Neuronal stem cell (in vitro differentiated cells): ENCODE results near the gene CDK17.

ENCODE experiments used
- DNase-seq: peaks from one replicate; pipeline ENCODE4 v3.0.0-alpha.2; 2013; ENCODE audit warnings: low spot score
- H2AFZ ChIP-seq: one replicate; pipeline ENCODE4 v1.6.1; 2013; ENCODE audit warnings: mild to moderate bottlenecking, low read length, inconsistent platforms
- H2AK5ac ChIP-seq: 2 replicates; pipeline ENCODE4 v1.6.1; 2013; ENCODE audit warnings: low read depth, mild to moderate bottlenecking, inconsistent platforms, low read length, moderate library complexity, mixed read lengths
- H2BK120ac ChIP-seq: 2 replicates; pipeline ENCODE4 v1.6.1; 2013; ENCODE audit warnings: low read depth, mild to moderate bottlenecking, inconsistent platforms, low read length, moderate library complexity, mixed read lengths
- H2BK12ac ChIP-seq: one replicate; pipeline ENCODE4 v1.6.1; 2013; ENCODE audit warnings: low read length, inconsistent platforms
- H2BK15ac ChIP-seq: 2 replicates; pipeline ENCODE4 v1.6.1; 2013; ENCODE audit warnings: mild to moderate bottlenecking, low read length, inconsistent platforms, mixed read lengths
- H2BK5ac ChIP-seq: one replicate; pipeline ENCODE4 v1.6.1; 2013; ENCODE audit warnings: inconsistent platforms, mild to moderate bottlenecking, low read length, moderate library complexity
- H3K14ac ChIP-seq: one replicate; pipeline ENCODE4 v1.6.1; 2013; ENCODE audit warnings: low read length, inconsistent platforms
- H3K18ac ChIP-seq: 2 replicates; pipeline ENCODE4 v1.6.1; 2013; ENCODE audit warnings: low read length, inconsistent platforms
- H3K23ac ChIP-seq: 2 replicates; pipeline ENCODE4 v1.6.1; 2013; ENCODE audit warnings: low read depth, mild to moderate bottlenecking, mixed read lengths, low read length, inconsistent platforms; ENCODE audit not compliant: poor library complexity
- H3K27ac ChIP-seq: replicated peaks from 3 replicates; pipeline ENCODE4 v1.5.1; 2013; ENCODE audit warnings: low read length, inconsistent platforms
- H3K27me3 ChIP-seq, 3 experiments: 2 replicates each; pipeline ENCODE4 v1.6.1; 2013; ENCODE audit warnings: low read length in 3 of 3, mild to moderate bottlenecking in 2 of 3, inconsistent platforms in 1 of 3, low read depth in 1 of 3, mixed read lengths in 1 of 3, moderate library complexity in 1 of 3; ENCODE audit not compliant: control insufficient read depth in 3 of 3, insufficient read depth in 3 of 3
- H3K36me3 ChIP-seq, 2 donors: replicated peaks in 1 of 2; 2 replicates each; pipeline ENCODE4 v1.6.1; 2013; ENCODE audit warnings: low read length in 2 of 2; ENCODE audit not compliant: control insufficient read depth in 2 of 2, insufficient read depth in 2 of 2
- H3K4ac ChIP-seq: 2 replicates; pipeline ENCODE4 v1.6.1; 2013; ENCODE audit warnings: inconsistent platforms, mild to moderate bottlenecking, low read length, moderate library complexity
- H3K4me1 ChIP-seq, 2 donors: 1 replicate in 1 of 2; 2 replicates in 1 of 2; pipeline ENCODE4 v1.6.1; 2013; ENCODE audit warnings: low read length in 2 of 2, low read depth in 1 of 2; ENCODE audit not compliant: control insufficient read depth in 2 of 2, insufficient read depth in 1 of 2
- H3K4me2 ChIP-seq: one replicate; pipeline ENCODE4 v1.6.1; 2013; ENCODE audit warnings: mild to moderate bottlenecking, low read length, inconsistent platforms; ENCODE audit not compliant: insufficient read depth, poor library complexity, severe bottlenecking
- H3K4me3 ChIP-seq, 2 donors: 2 replicates each; pipeline ENCODE4 v1.5.1; 2013; ENCODE audit warnings: low read length in 2 of 2, mild to moderate bottlenecking in 2 of 2, inconsistent platforms in 1 of 2, moderate library complexity in 1 of 2
- H3K79me1 ChIP-seq: one replicate; pipeline ENCODE4 v1.6.1; 2013; ENCODE audit warnings: low read depth, mild to moderate bottlenecking, inconsistent platforms, low read length, moderate library complexity
- H3K9ac ChIP-seq: one replicate; pipeline ENCODE4 v1.6.1; 2013; ENCODE audit warnings: mild to moderate bottlenecking, low read depth, low read length, inconsistent platforms; ENCODE audit not compliant: poor library complexity
- H3K9me3 ChIP-seq, 2 donors: replicated peaks in 1 of 2; 2 replicates each; pipeline versions ENCODE3 to v1.6.1; 2013; ENCODE audit warnings: low read length in 2 of 2, mild to moderate bottlenecking in 2 of 2, inconsistent platforms in 1 of 2, low read depth in 1 of 2, mixed read lengths in 1 of 2, moderate library complexity in 1 of 2; ENCODE audit not compliant: control insufficient read depth in 2 of 2, insufficient read depth in 1 of 2
- H4K8ac ChIP-seq: one replicate; pipeline ENCODE4 v1.6.1; 2013; ENCODE audit warnings: low read depth, mild to moderate bottlenecking, inconsistent platforms, low read length, moderate library complexity
- H4K91ac ChIP-seq: one replicate; pipeline ENCODE4 v1.6.1; 2013; ENCODE audit warnings: low read length, low read depth, mild to moderate bottlenecking, inconsistent platforms; ENCODE audit not compliant: poor library complexity
- WGBS, 2 donors: extraction: QIAGEN DNeasy Blood & Tissue Kit; methylation state at CpG; one replicate each; pipeline ENCODE4 v1.1.7; 2013; ENCODE audit warnings: missing lambda C conversion rate in 2 of 2, mixed read lengths in 1 of 2; ENCODE audit not compliant: insufficient read length in 2 of 2, insufficient replicate concordance in 1 of 2; ENCODE audit errors: extremely low coverage in 2 of 2; 5-methylcytosine and 5-hydroxymethylcytosine counted together

CDK17 gene

DNA sequence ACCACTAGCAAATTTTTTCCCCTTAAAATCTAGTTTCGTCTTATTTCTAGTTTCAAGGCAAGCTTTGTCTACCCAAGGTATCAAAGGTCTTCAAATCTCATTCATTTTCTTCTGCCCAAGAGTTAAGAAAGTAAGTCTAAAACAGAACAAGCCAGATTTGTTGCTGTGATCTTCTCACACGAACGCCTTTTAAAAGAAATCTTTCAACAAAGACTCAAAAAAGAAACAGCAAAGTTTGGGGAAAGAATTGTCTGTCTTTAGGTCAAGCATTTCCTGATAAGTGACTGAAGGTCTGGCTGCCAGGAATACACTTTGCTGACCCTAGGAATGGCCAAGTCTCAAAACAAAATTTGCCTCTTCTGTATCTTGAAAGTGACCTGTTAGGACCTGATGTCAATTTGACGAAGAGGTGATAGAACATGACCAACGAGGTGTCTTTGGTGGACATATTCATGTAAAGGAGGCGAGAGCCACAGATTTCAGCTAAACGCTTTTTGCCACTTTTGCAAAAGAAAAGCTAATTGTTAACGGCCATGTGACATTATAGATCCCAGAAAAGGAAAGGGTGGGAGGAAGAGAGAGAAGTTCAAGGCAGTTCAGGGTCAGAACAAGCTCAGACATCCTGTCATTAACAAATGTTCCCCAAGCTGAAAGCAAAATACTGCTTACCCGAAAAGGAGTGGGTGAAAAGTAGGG, 1.7 kb downstream of the CDK17 start:
- no peak overlapping the region for H2BK15ac ChIP-seq
- H3K18ac ChIP-seq = no peak overlapping the region
- H4K8ac ChIP-seq = no peak overlapping the region
- H3K4ac ChIP-seq = no peak overlapping the region
- no CpG with 5 or more reads among the region's 9 CpGs for WGBS, 2 donors
- no peak for DNase-seq
- no peak overlapping the region for H2AK5ac ChIP-seq
- no peak overlapping the region for H3K27ac ChIP-seq
- no peak overlapping the region for H2BK120ac ChIP-seq
- no peak overlapping the region for H3K23ac ChIP-seq
- peak overlapping the region; percentile 94 for H2AFZ ChIP-seq
- H3K79me1 ChIP-seq = peaks cover 2% of the 10 kb centered on the region
- no peak overlapping the region for H2BK12ac ChIP-seq
- no peak overlapping the region for H2BK5ac ChIP-seq
- no peaks in the 10 kb centered on the region for H3K27me3 ChIP-seq
- peak overlapping the region; percentile 75 to 90 for H3K4me3 ChIP-seq
- peak overlapping the region; percentile 71 for H3K4me2 ChIP-seq
- H3K9me3 ChIP-seq = no peaks in the 10 kb centered on the region
- H3K9ac ChIP-seq = peak overlapping the region; percentile 87
- H3K4me1 ChIP-seq = peaks cover 5 to 7% of the 10 kb centered on the region in 2 donors
- no peak overlapping the region for H4K91ac ChIP-seq
- no peaks in the 10 kb centered on the region for H3K36me3 ChIP-seq
- H3K14ac ChIP-seq = no peak overlapping the region

DNA sequence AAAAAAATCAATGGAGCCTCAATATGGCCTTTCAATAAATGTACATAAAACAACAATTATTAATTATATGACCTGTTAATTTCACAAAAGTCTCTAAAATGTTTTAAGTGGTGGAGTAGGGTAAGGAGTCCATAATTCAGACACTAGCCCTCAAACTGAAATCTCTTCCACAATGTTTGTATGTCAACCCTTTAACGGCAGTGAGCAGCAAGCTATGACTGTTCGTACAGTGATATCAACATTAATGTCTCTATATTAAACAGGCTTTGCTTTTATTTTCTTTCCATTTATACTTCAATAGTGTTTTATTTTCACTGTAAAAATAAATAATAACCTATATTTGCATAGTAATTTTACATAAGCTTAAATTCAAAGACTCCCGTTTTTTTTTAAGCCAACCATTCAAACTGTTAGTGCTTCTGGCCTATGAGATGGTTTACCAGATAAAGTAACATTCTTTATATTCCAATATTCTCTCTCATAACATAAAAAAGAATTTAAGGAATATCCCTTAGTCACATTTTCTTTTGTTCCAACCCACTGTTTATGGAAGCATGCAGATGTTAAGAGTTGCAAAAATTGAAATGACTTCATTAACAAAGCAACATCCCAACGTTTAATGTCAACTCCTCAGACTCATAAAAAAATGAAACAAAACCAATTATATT, 2.3 kb downstream of the CDK17 start:
- no peak overlapping the region for H4K8ac ChIP-seq
- no peak overlapping the region for H3K23ac ChIP-seq
- no peaks in the 10 kb centered on the region for H3K9me3 ChIP-seq
- no peak overlapping the region for H2BK12ac ChIP-seq
- H2AFZ ChIP-seq = no peak overlapping the region
- H3K27ac ChIP-seq = no peak overlapping the region
- H3K14ac ChIP-seq = no peak overlapping the region
- H3K9ac ChIP-seq = no peak overlapping the region
- H3K4ac ChIP-seq = no peak overlapping the region
- H3K27me3 ChIP-seq = no peaks in the 10 kb centered on the region
- peaks cover 5 to 7% of the 10 kb centered on the region in 2 donors for H3K4me1 ChIP-seq
- H3K79me1 ChIP-seq = peaks cover 2% of the 10 kb centered on the region
- H2BK120ac ChIP-seq = no peak overlapping the region
- H3K4me3 ChIP-seq = peak overlapping the region in 1 of 2 donors; percentile 75
- no peak overlapping the region for H4K91ac ChIP-seq
- H3K18ac ChIP-seq = no peak overlapping the region
- no peak overlapping the region for H2AK5ac ChIP-seq
- H3K4me2 ChIP-seq = no peak overlapping the region
- DNase-seq = no peak
- H2BK5ac ChIP-seq = no peak overlapping the region
- H2BK15ac ChIP-seq = no peak overlapping the region
- WGBS, 2 donors = no CpG with 5 or more reads among the region's 4 CpGs
- no peaks in the 10 kb centered on the region for H3K36me3 ChIP-seq

DNA sequence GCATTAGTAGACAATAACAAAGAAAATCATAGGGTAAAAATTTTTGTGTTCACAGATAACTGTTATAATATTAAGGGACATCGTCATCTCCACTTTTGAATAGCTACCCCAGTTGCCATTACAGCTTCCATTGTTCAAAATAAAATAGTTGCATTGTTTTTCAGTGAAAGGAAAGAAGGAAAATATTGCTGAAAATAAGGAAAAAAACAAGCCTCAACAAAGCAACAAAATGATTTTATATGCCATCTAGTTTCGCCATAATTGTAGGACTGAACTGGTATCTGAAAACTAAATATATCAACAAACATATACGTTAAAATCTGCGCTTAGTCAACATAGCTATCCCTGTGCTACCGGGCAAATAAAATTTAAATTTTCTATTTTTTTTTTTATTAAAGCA, 3.3 kb downstream of the CDK17 start:
- peaks cover 2% of the 10 kb centered on the region for H3K79me1 ChIP-seq
- DNase-seq = no peak
- H3K23ac ChIP-seq = no peak overlapping the region
- no peak overlapping the region for H2BK5ac ChIP-seq
- H3K9ac ChIP-seq = no peak overlapping the region
- H3K4me3 ChIP-seq = no peak overlapping the region
- no peak overlapping the region for H2AFZ ChIP-seq
- H2BK120ac ChIP-seq = no peak overlapping the region
- H3K27me3 ChIP-seq = no peaks in the 10 kb centered on the region
- no peak overlapping the region for H2AK5ac ChIP-seq
- no peak overlapping the region for H2BK12ac ChIP-seq
- H3K14ac ChIP-seq = no peak overlapping the region
- no peaks in the 10 kb centered on the region for H3K36me3 ChIP-seq
- no peak overlapping the region for H3K27ac ChIP-seq
- no peak overlapping the region for H3K4me2 ChIP-seq
- no peak overlapping the region for H4K91ac ChIP-seq
- no peaks in the 10 kb centered on the region for H3K9me3 ChIP-seq
- H3K4ac ChIP-seq = no peak overlapping the region
- peaks cover 5 to 7% of the 10 kb centered on the region in 2 donors for H3K4me1 ChIP-seq
- H3K18ac ChIP-seq = no peak overlapping the region
- no peak overlapping the region for H4K8ac ChIP-seq
- no CpG with 5 or more reads among the region's 5 CpGs for WGBS, 2 donors
- no peak overlapping the region for H2BK15ac ChIP-seq

DNA sequence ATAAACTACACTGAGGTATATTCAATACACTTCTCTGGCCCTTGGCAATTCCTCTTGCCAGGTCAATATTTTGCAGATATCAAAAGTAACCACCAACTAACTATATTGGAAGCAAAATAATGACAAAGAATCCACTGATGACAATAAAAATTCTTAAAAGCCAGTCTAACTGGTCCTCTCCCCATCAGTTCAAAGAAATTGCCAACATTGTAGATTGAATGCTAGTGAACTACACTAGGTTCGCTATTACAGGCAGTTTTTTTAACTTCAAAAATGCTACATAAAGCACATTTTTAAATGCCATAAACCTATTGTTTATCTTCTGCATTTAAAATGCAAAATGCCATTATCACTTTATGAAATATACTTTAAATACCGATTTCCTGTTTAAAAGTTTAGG, 4.0 kb downstream of the CDK17 start:
- no peak overlapping the region for H3K4me3 ChIP-seq

More for the DNA sequence above, 4.0 kb downstream of the CDK17 start:
- H3K27me3 ChIP-seq = no peaks in the 10 kb centered on the region
- H2AFZ ChIP-seq = no peak overlapping the region
- no peak overlapping the region for H3K9ac ChIP-seq
- no peak overlapping the region for H2BK12ac ChIP-seq
- no peak overlapping the region for H2BK15ac ChIP-seq
- no peak overlapping the region for H3K18ac ChIP-seq
- H3K9me3 ChIP-seq = no peaks in the 10 kb centered on the region
- H3K4me2 ChIP-seq = no peak overlapping the region
- H3K27ac ChIP-seq = no peak overlapping the region
- peaks cover 4 to 7% of the 10 kb centered on the region in 2 donors for H3K4me1 ChIP-seq
- H3K79me1 ChIP-seq = peaks cover 2% of the 10 kb centered on the region
- no peaks in the 10 kb centered on the region for H3K36me3 ChIP-seq
- H4K91ac ChIP-seq = no peak overlapping the region
- WGBS, 2 donors = no CpG with 5 or more reads among the region's 2 CpGs
- H3K14ac ChIP-seq = no peak overlapping the region
- no peak overlapping the region for H2AK5ac ChIP-seq
- no peak overlapping the region for H3K23ac ChIP-seq
- no peak overlapping the region for H2BK120ac ChIP-seq
- no peak for DNase-seq
- no peak overlapping the region for H3K4ac ChIP-seq
- no peak overlapping the region for H2BK5ac ChIP-seq
- H4K8ac ChIP-seq = no peak overlapping the region
